ENCODE data around the gene OSBPL10.
A peak's percentile ranks its signal among the peaks of the same experiment; 100 is the strongest.

The OSBPL10 gene

GRCh38 chr3:31636694-31637442 is 344.2 kb downstream of the OSBPL10 start:
- DNase-seq = no peak

GRCh38 chr3:31636049-31636448 is 345.0 kb downstream of the OSBPL10 start:
- DNase-seq = no peak

GRCh38 chr3:31635545-31635944 is 345.5 kb downstream of the OSBPL10 start:
- DNase-seq = no peak

- DNase-seq = no peak
Measured at GRCh38 chr3:31634476-31634875, 346.6 kb downstream of the OSBPL10 start.

GRCh38 chr3:31629054-31629453 is 352.0 kb downstream of the OSBPL10 start:
- DNase-seq = no peak

- no peak for DNase-seq
Measured at GRCh38 chr3:31625358-31625757, 355.7 kb downstream of the OSBPL10 start.

GRCh38 chr3:31624083-31624709 is 356.9 kb downstream of the OSBPL10 start:
- DNase-seq = no peak

GRCh38 chr3:31622636-31623288 is 358.3 kb downstream of the OSBPL10 start:
- DNase-seq = no peak

- peak; percentile 25 for DNase-seq
Measured at GRCh38 chr3:31621314-31621713, 359.7 kb downstream of the OSBPL10 start.

- DNase-seq = no peak
Measured at GRCh38 chr3:31620656-31621055, 360.4 kb downstream of the OSBPL10 start.

- no peak for DNase-seq
Measured at GRCh38 chr3:31616711-31617110, 364.4 kb downstream of the OSBPL10 start.

GRCh38 chr3:31615071-31615875 is 365.8 kb downstream of the OSBPL10 start:
- peak; percentile 28 for DNase-seq

GRCh38 chr3:31614162-31614921 is 366.7 kb downstream of the OSBPL10 start:
- no peak for DNase-seq

GRCh38 chr3:31613654-31614053 is 367.4 kb downstream of the OSBPL10 start:
- no peak for DNase-seq

- DNase-seq = no peak
Measured at GRCh38 chr3:31613177-31613576, 367.9 kb downstream of the OSBPL10 start.
